GM12874 (cell line): ENCODE results near the gene EPHB2.

Experiments used
- CTCF ChIP-seq: IDR thresholded peaks from 2 replicates; pipeline ENCODE4 v1.5.1; 2011; ENCODE audit warnings: low read depth, mild to moderate bottlenecking, control low read depth, low read length, moderate library complexity; ENCODE audit not compliant: insufficient read depth

The EPHB2 gene

GRCh38 chr1:22896184-22896583 lies 185.5 kb downstream of the EPHB2 start:
- no peak for TF ChIP-seq CTCF

GRCh38 chr1:22900451-22900850 lies 189.8 kb downstream of the EPHB2 start:
- TF ChIP-seq CTCF: no peak

- no peak for TF ChIP-seq CTCF
Measured at GRCh38 chr1:22903113-22903512, 192.5 kb downstream of the EPHB2 start.

GRCh38 chr1:22906968-22907367 lies 196.3 kb downstream of the EPHB2 start:
- no peak for TF ChIP-seq CTCF

- no peak for TF ChIP-seq CTCF
Measured at GRCh38 chr1:22907528-22907927, 196.9 kb downstream of the EPHB2 start.

GRCh38 chr1:22908880-22909426 lies 198.3 kb downstream of the EPHB2 start:
- TF ChIP-seq CTCF: no peak

GRCh38 chr1:22910286-22910685 lies 199.6 kb downstream of the EPHB2 start:
- no peak for TF ChIP-seq CTCF

GRCh38 chr1:22910986-22911651 lies 200.5 kb downstream of the EPHB2 start:
- no peak for TF ChIP-seq CTCF
